Measurements from ENCODE around the gene CDC42BPG.

CDC42BPG gene

DNA sequence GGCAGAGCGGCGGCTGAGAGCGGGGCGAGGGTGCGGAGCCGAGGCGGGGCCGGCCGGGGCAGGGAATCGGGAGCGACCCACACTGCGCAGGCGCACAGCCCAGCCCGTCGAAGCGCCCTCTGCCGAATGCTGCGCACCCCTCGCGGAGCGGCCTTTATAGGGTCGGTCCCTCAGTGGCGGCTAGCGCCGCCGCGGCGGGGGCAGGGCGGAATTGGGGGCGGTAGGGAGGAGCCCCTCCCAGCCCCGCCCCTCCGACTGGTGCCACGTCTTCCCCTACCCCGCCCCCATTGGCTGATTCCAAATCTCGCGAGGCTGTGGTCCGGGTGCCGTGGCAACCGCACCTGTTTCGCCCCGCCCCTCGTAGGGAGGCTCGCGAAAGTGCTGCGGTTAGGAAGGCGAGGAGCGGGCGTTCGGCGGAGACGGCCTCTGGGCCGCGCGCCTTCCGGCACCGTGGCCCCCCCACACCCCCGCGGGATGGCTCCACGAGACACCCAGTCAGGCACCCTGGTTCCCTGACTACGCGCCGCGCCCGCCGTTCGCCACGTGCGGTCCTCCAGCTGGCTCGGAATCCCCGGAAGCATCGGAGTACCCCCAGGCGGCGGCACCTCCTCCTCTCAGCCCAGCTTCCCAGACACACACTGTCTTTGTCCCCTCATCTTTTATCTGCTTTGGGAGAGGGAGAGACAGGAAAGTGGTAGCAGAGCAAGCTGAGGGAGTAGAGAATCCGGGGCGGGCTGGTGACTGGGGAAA, 34.2 kb upstream of the CDC42BPG start, which contains the start of gene EHD1 (continued):
- TF ChIP-seq ZNF112 (tag by site-specific recombination; IDR thresholded peaks at IDR 0.05) = no peak
- peak; percentile 53; the same call in 1 of the 2 replicates for TF ChIP-seq KLF1 (tag by site-specific recombination; IDR thresholded peaks at IDR 0.05)
- peak; percentile 76 for TF ChIP-seq ZNF335 (tag by site-specific recombination; conservative IDR thresholded peaks at IDR 0.05)
- TF ChIP-seq ZXDB (tag by site-specific recombination; IDR thresholded peaks at IDR 0.05) = peak; percentile 58; the same call in 1 of the 2 replicates
- TF ChIP-seq ZBTB1 (tag by site-specific recombination; IDR thresholded peaks at IDR 0.05) = no peak
- TF ChIP-seq, protein P1, sequence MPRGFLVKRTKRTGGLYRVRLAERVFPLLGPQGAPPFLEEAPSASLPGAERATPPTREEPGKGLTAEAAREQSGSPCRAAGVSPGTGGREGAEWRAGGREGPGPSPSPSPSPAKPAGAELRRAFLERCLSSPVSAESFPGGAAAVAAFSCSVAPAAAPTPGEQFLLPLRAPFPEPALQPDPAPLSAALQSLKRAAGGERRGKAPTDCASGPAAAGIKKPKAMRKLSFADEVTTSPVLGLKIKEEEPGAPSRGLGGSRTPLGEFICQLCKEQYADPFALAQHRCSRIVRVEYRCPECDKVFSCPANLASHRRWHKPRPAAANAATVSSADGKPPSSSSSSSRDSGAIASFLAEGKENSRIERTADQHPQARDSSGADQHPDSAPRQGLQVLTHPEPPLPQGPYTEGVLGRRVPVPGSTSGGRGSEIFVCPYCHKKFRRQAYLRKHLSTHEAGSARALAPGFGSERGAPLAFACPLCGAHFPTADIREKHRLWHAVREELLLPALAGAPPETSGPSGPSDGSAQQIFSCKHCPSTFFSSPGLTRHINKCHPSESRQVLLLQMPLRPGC (tag by site-specific recombination; IDR thresholded peaks at IDR 0.05) = no peak
- TF ChIP-seq ZNF37A (tag by site-specific recombination; IDR thresholded peaks at IDR 0.05) = no peak
- peak; percentile 96 for TF ChIP-seq ZBTB8A (tag by site-specific recombination; IDR thresholded peaks at IDR 0.05)
- TF ChIP-seq, protein P2, sequence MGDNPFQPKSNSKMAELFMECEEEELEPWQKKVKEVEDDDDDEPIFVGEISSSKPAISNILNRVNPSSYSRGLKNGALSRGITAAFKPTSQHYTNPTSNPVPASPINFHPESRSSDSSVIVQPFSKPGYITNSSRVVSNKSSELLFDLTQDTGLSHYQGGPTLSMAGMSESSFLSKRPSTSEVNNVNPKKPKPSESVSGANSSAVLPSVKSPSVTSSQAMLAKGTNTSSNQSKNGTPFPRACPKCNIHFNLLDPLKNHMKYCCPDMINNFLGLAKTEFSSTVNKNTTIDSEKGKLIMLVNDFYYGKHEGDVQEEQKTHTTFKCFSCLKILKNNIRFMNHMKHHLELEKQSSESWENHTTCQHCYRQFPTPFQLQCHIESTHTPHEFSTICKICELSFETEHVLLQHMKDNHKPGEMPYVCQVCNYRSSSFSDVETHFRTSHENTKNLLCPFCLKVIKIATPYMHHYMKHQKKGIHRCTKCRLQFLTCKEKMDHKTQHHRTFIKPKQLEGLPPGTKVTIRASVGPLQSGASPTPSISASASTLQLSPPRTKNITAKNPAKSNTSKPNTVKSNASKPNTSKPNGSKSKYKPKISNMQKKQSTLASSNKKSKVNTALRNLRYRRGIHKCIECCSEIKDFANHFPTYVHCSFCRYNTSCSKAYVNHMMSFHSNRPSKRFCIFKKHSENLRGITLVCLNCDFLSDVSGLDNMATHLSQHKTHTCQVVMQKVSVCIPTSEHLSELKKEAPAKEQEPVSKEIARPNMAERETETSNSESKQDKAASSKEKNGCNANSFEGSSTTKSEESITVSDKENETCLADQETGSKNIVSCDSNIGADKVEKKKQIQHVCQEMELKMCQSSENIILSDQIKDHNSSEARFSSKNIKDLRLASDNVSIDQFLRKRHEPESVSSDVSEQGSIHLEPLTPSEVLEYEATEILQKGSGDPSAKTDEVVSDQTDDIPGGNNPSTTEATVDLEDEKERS (tag by site-specific recombination; IDR thresholded peaks at IDR 0.05) = no peak
- no peak for TF ChIP-seq TCF7L2 (IDR thresholded peaks at IDR 0.05; ENCODE audit: borderline replicate concordance, low read depth, low read length)
- TF ChIP-seq ZNF10 (tag by site-specific recombination; IDR thresholded peaks at IDR 0.05) = no peak
- TF ChIP-seq, protein P3, sequence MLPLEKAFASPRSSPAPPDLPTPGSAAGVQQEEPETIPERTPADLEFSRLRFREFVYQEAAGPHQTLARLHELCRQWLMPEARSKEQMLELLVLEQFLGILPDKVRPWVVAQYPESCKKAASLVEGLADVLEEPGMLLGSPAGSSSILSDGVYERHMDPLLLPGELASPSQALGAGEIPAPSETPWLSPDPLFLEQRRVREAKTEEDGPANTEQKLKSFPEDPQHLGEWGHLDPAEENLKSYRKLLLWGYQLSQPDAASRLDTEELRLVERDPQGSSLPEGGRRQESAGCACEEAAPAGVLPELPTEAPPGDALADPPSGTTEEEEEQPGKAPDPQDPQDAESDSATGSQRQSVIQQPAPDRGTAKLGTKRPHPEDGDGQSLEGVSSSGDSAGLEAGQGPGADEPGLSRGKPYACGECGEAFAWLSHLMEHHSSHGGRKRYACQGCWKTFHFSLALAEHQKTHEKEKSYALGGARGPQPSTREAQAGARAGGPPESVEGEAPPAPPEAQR (tag by site-specific recombination; IDR thresholded peaks at IDR 0.05) = no peak
- no peak; the same call in 1 of the 2 replicates for TF ChIP-seq ZNF391 (tag by site-specific recombination; IDR thresholded peaks at IDR 0.05; ENCODE audit: borderline replicate concordance, low read depth)
- TF ChIP-seq ZNF394 (tag by site-specific recombination; IDR thresholded peaks at IDR 0.05; ENCODE audit: borderline replicate concordance) = 0 out of 2 replicates have a peak, but pooled peaks have one; percentile 1
- TF ChIP-seq ZNF140 (tag by site-specific recombination; IDR thresholded peaks at IDR 0.05) = no peak
- TF ChIP-seq, protein P4, sequence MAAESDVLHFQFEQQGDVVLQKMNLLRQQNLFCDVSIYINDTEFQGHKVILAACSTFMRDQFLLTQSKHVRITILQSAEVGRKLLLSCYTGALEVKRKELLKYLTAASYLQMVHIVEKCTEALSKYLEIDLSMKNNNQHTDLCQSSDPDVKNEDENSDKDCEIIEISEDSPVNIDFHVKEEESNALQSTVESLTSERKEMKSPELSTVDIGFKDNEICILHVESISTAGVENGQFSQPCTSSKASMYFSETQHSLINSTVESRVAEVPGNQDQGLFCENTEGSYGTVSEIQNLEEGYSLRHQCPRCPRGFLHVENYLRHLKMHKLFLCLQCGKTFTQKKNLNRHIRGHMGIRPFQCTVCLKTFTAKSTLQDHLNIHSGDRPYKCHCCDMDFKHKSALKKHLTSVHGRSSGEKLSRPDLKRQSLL (tag by site-specific recombination; IDR thresholded peaks at IDR 0.05) = no peak
- TF ChIP-seq ZNF561 (tag by site-specific recombination; IDR thresholded peaks at IDR 0.05; ENCODE audit: borderline replicate concordance) = peak; percentile 46; the same call in 1 of the 2 replicates
- peak; percentile 71 for TF ChIP-seq SCRT2 (tag by site-specific recombination; IDR thresholded peaks at IDR 0.05)
- no peak for TF ChIP-seq ZNF501 (tag by site-specific recombination; IDR thresholded peaks at IDR 0.05)
- TF ChIP-seq, protein P5, sequence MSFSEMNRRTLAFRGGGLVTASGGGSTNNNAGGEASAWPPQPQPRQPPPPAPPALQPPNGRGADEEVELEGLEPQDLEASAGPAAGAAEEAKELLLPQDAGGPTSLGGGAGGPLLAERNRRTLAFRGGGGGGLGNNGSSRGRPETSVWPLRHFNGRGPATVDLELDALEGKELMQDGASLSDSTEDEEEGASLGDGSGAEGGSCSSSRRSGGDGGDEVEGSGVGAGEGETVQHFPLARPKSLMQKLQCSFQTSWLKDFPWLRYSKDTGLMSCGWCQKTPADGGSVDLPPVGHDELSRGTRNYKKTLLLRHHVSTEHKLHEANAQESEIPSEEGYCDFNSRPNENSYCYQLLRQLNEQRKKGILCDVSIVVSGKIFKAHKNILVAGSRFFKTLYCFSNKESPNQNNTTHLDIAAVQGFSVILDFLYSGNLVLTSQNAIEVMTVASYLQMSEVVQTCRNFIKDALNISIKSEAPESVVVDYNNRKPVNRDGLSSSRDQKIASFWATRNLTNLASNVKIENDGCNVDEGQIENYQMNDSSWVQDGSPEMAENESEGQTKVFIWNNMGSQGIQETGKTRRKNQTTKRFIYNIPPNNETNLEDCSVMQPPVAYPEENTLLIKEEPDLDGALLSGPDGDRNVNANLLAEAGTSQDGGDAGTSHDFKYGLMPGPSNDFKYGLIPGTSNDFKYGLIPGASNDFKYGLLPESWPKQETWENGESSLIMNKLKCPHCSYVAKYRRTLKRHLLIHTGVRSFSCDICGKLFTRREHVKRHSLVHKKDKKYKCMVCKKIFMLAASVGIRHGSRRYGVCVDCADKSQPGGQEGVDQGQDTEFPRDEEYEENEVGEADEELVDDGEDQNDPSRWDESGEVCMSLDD (tag by site-specific recombination; IDR thresholded peaks at IDR 0.05) = 0 out of 2 replicates have a peak, but pooled peaks have one; percentile 24
- TF ChIP-seq KLF9 (tag by site-specific recombination; IDR thresholded peaks at IDR 0.05; ENCODE audit: low read depth) = peak; percentile 75
- TF ChIP-seq ZBTB21 (tag by site-specific recombination; IDR thresholded peaks at IDR 0.05) = no peak
- TF ChIP-seq, protein P6, sequence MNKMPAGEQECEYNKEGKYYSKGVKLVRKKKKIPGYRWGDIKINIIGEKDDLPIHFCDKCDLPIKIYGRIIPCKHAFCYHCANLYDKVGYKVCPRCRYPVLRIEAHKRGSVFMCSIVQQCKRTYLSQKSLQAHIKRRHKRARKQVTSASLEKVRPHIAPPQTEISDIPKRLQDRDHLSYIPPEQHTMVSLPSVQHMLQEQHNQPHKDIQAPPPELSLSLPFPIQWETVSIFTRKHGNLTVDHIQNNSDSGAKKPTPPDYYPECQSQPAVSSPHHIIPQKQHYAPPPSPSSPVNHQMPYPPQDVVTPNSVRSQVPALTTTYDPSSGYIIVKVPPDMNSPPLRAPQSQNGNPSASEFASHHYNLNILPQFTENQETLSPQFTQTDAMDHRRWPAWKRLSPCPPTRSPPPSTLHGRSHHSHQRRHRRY (tag by site-specific recombination; IDR thresholded peaks at IDR 0.05) = no peak
- no peak for TF ChIP-seq KLF7 (tag by site-specific recombination; IDR thresholded peaks at IDR 0.05; ENCODE audit: borderline replicate concordance)
- no peak for TF ChIP-seq ZNF132 (tag by site-specific recombination; IDR thresholded peaks at IDR 0.05; ENCODE audit: borderline replicate concordance)
- TF ChIP-seq ZNF248 (tag by site-specific recombination; IDR thresholded peaks at IDR 0.05) = no peak
- no peak for TF ChIP-seq ZNF654 (tag by site-specific recombination; IDR thresholded peaks at IDR 0.05; ENCODE audit: low read depth)
- no peak for TF ChIP-seq ZNF670 (tag by site-specific recombination; IDR thresholded peaks at IDR 0.05; ENCODE audit: low read depth)
- TF ChIP-seq ZNF24 (tag by site-specific recombination; IDR thresholded peaks at IDR 0.05) = no peak

Data from HEK293 (cell line).